Retinal pigment epithelial cell (primary cell): ENCODE results near the gene PTPRR.

Source experiments
- DNase-seq: peaks from one replicate; pipeline ENCODE4 v3.0.0-alpha.2; 2010; ENCODE audit warnings: low read depth
- H3K4me3 ChIP-seq: 2 replicates; pipeline ENCODE4 v1.5.1; 2011; ENCODE audit warnings: mild to moderate bottlenecking, low read length, control low read depth, moderate library complexity
- TF ChIP-seq, protein P1 (sequence below): conservative IDR thresholded peaks from 2 replicates; pipeline ENCODE4 v1.5.1; 2011; ENCODE audit warnings: low read depth, low read length, control low read depth, inconsistent platforms

The PTPRR gene

GRCh38 chr12:70918321-70918720 lies 2.2 kb downstream of the PTPRR start:
- H3K4me3 ChIP-seq: no peak overlapping the region
- TF ChIP-seq, protein P1, sequence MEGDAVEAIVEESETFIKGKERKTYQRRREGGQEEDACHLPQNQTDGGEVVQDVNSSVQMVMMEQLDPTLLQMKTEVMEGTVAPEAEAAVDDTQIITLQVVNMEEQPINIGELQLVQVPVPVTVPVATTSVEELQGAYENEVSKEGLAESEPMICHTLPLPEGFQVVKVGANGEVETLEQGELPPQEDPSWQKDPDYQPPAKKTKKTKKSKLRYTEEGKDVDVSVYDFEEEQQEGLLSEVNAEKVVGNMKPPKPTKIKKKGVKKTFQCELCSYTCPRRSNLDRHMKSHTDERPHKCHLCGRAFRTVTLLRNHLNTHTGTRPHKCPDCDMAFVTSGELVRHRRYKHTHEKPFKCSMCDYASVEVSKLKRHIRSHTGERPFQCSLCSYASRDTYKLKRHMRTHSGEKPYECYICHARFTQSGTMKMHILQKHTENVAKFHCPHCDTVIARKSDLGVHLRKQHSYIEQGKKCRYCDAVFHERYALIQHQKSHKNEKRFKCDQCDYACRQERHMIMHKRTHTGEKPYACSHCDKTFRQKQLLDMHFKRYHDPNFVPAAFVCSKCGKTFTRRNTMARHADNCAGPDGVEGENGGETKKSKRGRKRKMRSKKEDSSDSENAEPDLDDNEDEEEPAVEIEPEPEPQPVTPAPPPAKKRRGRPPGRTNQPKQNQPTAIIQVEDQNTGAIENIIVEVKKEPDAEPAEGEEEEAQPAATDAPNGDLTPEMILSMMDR: no peak
- no peak for DNase-seq

- no peak overlapping the region for H3K4me3 ChIP-seq
- no peak for DNase-seq
- TF ChIP-seq, protein P1: no peak
Observed at GRCh38 chr12:70910666-70911065, 9.9 kb downstream of the PTPRR start.

- DNase-seq: no peak
- H3K4me3 ChIP-seq: no peak overlapping the region
- TF ChIP-seq, protein P1: no peak
Observed at GRCh38 chr12:70908978-70909377, 11.6 kb downstream of the PTPRR start.

- no peak overlapping the region for H3K4me3 ChIP-seq
- TF ChIP-seq, protein P1: no peak
- DNase-seq: no peak
Observed at GRCh38 chr12:70907412-70907811, 13.1 kb downstream of the PTPRR start.

DNA sequence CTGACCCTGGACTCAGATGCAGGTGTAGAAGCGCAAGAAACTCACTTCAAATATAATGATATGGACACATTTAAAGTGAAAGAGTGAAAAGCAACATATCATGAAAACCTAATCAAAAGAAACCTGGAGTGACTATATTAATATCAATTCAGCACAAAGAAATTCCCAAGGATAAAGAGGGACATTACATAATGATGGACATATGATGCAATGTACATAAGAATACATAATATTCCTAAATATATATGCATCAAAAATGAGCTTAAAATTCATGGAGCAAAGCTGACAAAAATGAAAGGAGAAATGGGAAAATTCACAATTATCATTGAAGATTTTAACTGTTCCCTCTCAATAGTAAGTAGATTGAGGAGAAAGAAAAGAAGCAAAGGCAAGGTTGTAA lies 24.6 kb downstream of the PTPRR start:
- TF ChIP-seq, protein P1: no peak
- DNase-seq: no peak
- no peak overlapping the region for H3K4me3 ChIP-seq

DNA sequence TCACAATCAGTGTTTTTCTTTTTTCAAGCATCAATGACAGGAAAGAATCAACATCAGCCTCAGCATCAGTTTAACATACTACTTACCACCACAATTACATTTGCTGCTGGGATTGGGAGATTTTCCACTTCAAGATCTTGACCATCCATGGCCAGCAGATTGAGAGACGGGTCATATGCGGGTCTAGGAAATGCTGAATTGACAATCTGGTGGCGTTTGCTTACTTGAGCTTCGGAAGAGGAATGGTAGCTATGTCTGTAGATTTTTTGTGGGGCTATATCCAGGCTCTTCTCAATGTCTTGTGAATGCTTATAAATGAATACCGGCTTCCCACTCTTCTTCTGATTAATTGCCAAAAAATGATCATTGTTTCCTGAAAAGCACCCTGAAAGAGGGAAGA lies 27.9 kb downstream of the PTPRR start:
- TF ChIP-seq, protein P1: no peak
- no peak for DNase-seq
- no peak overlapping the region for H3K4me3 ChIP-seq

DNA sequence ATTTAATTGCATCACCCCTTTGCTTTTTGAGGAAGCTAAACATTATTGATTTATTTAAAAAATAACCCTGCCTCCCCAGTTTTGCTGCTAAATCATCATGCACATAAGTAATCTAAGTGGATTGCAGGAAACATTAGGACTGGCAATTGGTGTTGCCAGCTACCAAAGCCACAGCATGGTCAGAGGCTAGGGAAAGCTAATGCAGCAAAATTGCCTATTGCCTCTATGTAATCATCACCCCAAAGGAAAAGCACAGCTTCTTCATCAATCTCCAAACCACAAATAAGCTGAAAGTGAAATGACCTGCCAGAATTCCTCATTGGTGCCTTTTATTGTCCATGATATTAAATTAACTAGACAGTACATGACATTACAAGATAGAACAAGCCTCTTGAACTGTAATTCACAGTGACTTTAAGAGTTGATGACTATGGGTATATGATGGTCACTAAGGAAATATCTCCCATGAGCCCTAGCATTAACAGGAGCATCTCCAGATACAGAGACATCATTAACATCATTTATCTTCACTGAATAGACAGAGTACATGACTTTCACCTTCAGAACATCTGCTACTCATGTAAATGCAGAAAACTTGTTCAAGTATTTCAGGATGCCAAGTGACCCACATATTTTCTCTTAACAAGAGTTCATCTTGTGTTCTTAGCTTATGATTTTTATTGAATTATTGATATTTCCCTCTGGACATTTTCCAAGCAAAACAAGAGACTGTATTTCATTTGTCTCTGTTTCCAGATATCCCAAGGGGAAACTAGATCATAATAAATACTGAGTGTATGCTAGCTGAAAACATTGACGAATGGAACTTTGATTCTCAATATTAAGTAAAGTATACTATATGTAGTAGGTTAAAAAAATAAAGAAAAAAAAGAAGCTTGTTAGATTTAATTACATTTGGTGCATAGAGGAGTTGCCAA lies 29.4 kb downstream of the PTPRR start:
- DNase-seq: no peak

More for the DNA sequence above, 29.4 kb downstream of the PTPRR start:
- no peak overlapping the region for H3K4me3 ChIP-seq
- TF ChIP-seq, protein P1: no peak
